ENCODE measurements around the gene ONECUT3.

ONECUT3 gene

GRCh38 chr19:1825909-1826556 is 72.7 kb downstream of the ONECUT3 start:
- H3K27me3 ChIP-seq (ENCODE audit: insufficient read depth, poor library complexity, severe bottlenecking): no peaks in the 10 kb centered on the region
- peak in 1 of 2 experiments; percentile 57 for DNase-seq (ENCODE audit: low read depth in 1 of 2, low spot score in 1 of 2)
- H3K4me3 ChIP-seq (replicated peaks; ENCODE audit: insufficient read depth, low read length): no peak overlapping the region
- TF ChIP-seq SPI1 (IDR thresholded peaks at IDR 0.05; ENCODE audit: borderline replicate concordance, low read depth) (no peak), POLR2AphosphoS5 (IDR thresholded peaks at IDR 0.05; ENCODE audit: low read depth) (no peak), CTCF (IDR thresholded peaks at IDR 0.05; ENCODE audit: insufficient read depth, low read length) (peak; percentile 62), REST (IDR thresholded peaks at IDR 0.05; ENCODE audit: insufficient replicate concordance, low read depth) (no peak), GABPA (IDR thresholded peaks at IDR 0.05; ENCODE audit: low read depth) (no peak)
- H3K27ac ChIP-seq (replicated peaks): no peak overlapping the region

GRCh38 chr19:1826557-1827521 is 73.5 kb downstream of the ONECUT3 start:
- no peak for DNase-seq (ENCODE audit: low read depth in 1 of 2, low spot score in 1 of 2)
- Histone ChIP-seq H3K4me3 (replicated peaks; ENCODE audit: insufficient read depth, low read length) (no peak overlapping the region), H3K27me3 (ENCODE audit: insufficient read depth, poor library complexity, severe bottlenecking) (no peaks in the 10 kb centered on the region), H3K27ac (replicated peaks) (no peak overlapping the region)
- TF ChIP-seq REST (IDR thresholded peaks at IDR 0.05; ENCODE audit: insufficient replicate concordance, low read depth): no peak
- TF ChIP-seq SPI1 (IDR thresholded peaks at IDR 0.05; ENCODE audit: borderline replicate concordance, low read depth): no peak
- no peak for TF ChIP-seq POLR2AphosphoS5 (IDR thresholded peaks at IDR 0.05; ENCODE audit: low read depth)
- TF ChIP-seq GABPA (IDR thresholded peaks at IDR 0.05; ENCODE audit: low read depth): no peak
- TF ChIP-seq CTCF (IDR thresholded peaks at IDR 0.05; ENCODE audit: insufficient read depth, low read length): no peak

- no peak overlapping the region for H3K27ac ChIP-seq (replicated peaks)
- no peaks in the 10 kb centered on the region for H3K27me3 ChIP-seq (ENCODE audit: insufficient read depth, poor library complexity, severe bottlenecking)
- H3K4me3 ChIP-seq (replicated peaks; ENCODE audit: insufficient read depth, low read length): no peak overlapping the region
- no peak for TF ChIP-seq SPI1 (IDR thresholded peaks at IDR 0.05; ENCODE audit: borderline replicate concordance, low read depth)
- no peak for TF ChIP-seq POLR2AphosphoS5 (IDR thresholded peaks at IDR 0.05; ENCODE audit: low read depth)
- no peak for TF ChIP-seq CTCF (IDR thresholded peaks at IDR 0.05; ENCODE audit: insufficient read depth, low read length)
- no peak for TF ChIP-seq GABPA (IDR thresholded peaks at IDR 0.05; ENCODE audit: low read depth)
- TF ChIP-seq REST (IDR thresholded peaks at IDR 0.05; ENCODE audit: insufficient replicate concordance, low read depth): no peak
- DNase-seq (ENCODE audit: low read depth in 1 of 2, low spot score in 1 of 2): no peak
These were observed 74.4 kb downstream of the ONECUT3 start for GRCh38 chr19:1827566-1828278.
